Measurements from ENCODE around the gene OCIAD2.
"Not testable (repeated sequence)": the region's sequence is repeated elsewhere in the genome, so short reads cannot be mapped to it uniquely, and the experiment has no call there.

Gene OCIAD2

DNA sequence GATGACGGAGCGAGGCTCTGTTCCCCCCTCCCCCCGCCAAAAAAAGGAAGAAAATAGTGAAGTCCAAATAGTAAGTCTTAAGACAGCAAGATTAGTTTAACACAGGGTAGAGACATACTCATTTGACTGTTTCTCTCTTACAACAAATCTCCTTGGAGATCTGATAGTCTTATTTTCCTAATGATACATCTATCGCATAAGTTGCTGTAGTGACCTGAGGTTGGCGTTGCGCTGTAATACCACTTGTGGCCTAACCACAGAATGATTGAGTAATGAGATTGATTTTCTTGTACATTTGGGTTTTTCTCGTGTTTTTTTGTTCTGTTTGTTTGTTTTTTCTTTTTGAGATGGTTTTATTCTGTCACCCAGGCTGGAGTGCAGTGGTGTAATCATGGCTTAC, 48.4 kb downstream of the OCIAD2 start:
- DNase-seq = no peak
- Mint-ChIP-seq H3K4me1 (no peaks in the 10 kb centered on the region), H3K9me3 (no peaks in the 10 kb centered on the region), H3K4me3 (no peak overlapping the region), H3K36me3 (ENCODE audit: low read depth) (peaks cover 62% of the 10 kb centered on the region), H3K27me3 (ENCODE audit: low read depth, poor library complexity) (no peaks in the 10 kb centered on the region), H3K27ac (peak overlapping the region; percentile 64)
- TF ChIP-seq CTCF (IDR thresholded peaks at IDR 0.05) = no peak

DNA sequence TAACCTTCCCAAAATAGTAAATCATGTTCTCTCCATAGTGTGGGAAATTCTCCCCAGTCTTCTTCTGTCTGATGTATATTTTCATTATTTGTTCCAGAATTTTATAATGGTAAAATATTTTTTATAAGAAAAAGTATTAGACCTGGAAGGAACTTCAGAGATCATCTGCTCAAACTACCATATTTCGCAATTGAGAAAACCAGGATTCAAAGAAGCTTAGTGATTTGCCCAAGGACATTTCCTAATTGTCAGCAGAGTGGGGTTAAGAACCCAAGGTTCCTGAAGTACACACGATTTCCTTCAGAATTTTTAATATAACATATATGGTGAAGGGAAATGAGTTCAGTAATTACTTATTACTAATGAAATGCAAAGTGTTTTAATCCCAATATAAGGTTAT, 51.6 kb downstream of the OCIAD2 start:
- no peak overlapping the region for H3K27ac Mint-ChIP-seq
- H3K27me3 Mint-ChIP-seq (ENCODE audit: low read depth, poor library complexity) = no peaks in the 10 kb centered on the region

GRCh38 chr4:48854395-48854683, 52.2 kb downstream of the OCIAD2 start:
- no peaks in the 10 kb centered on the region for H3K9me3 Mint-ChIP-seq
- peaks cover 72% of the 10 kb centered on the region for H3K36me3 Mint-ChIP-seq (ENCODE audit: low read depth)
- DNase-seq = no peak
- peak overlapping the region; percentile 44 for H3K27ac Mint-ChIP-seq
- no peaks in the 10 kb centered on the region for H3K27me3 Mint-ChIP-seq (ENCODE audit: low read depth, poor library complexity)
- no peak overlapping the region for H3K4me3 Mint-ChIP-seq
- no peaks in the 10 kb centered on the region for H3K4me1 Mint-ChIP-seq
- TF ChIP-seq CTCF (IDR thresholded peaks at IDR 0.05) = no peak

More for the DNA sequence above, 51.6 kb downstream of the OCIAD2 start:
- no peak for TF ChIP-seq CTCF (IDR thresholded peaks at IDR 0.05)
- Mint-ChIP-seq H3K4me3 (no peak overlapping the region), H3K36me3 (ENCODE audit: low read depth) (peaks cover 74% of the 10 kb centered on the region), H3K9me3 (no peaks in the 10 kb centered on the region), H3K4me1 (no peaks in the 10 kb centered on the region)
- no peak for DNase-seq

DNA sequence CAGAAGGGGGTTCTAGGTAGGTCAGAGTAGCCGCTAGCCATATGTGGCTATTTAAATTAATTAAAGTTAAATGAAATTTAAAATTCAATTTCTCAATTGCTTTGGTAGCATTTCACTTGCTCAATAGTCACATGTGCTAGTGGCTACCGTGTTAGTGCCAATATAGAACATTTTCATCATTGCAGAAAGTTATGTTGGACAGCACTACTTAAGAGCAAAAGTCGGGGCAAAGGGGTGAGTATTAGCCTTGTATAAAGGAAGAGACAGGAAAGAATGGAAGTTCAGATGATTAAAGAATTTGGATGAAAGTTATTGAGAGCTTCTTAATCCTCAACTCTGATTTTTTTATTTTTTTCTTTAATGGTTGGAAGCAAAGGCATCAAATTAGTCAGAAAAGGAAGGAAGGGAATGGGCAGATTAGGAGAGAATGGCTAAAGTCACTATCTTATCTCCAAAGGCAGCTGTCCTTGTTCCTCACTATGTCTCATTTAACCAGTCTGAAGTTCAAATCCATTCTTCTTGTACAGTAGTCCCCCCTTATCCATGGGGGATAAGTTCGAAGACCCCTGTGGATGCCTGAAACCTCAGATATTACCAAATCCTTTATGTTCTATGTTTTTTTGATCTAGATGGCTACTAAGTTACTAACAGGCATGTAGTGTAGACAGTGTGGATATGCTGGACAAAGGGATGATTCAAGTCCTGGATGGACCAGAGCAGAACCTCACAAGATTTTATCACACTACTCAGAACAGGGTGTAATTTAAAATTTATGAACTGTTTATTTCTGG, 52.8 kb downstream of the OCIAD2 start:
- H3K27me3 Mint-ChIP-seq (ENCODE audit: low read depth, poor library complexity) = no peaks in the 10 kb centered on the region
- no peaks in the 10 kb centered on the region for H3K9me3 Mint-ChIP-seq
- peak overlapping the region; percentile 44 for H3K27ac Mint-ChIP-seq
- DNase-seq = no peak
- no peaks in the 10 kb centered on the region for H3K4me1 Mint-ChIP-seq
- TF ChIP-seq CTCF (IDR thresholded peaks at IDR 0.05) = no peak
- no peak overlapping the region for H3K4me3 Mint-ChIP-seq
- peaks cover 74% of the 10 kb centered on the region for H3K36me3 Mint-ChIP-seq (ENCODE audit: low read depth)

DNA sequence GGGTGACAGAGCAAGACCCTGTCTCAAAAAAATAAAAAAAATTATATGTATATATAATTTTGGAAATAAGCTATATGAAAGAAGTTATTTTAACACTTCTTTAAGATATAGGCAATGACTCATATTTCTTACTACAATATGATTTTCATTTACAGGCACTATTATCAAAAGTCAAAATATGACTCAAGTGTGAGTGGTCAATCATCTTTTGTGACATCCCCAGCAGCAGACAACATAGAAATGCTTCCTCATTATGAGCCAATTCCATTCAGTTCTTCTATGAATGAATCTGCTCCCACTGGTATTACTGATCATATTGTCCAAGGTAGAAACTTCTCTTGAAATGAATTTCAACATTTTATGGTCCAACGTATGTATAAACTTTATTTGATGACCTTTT, 54.9 kb downstream of the OCIAD2 start:
- no peak for TF ChIP-seq CTCF (IDR thresholded peaks at IDR 0.05)
- Mint-ChIP-seq H3K4me1 (no peaks in the 10 kb centered on the region), H3K27me3 (ENCODE audit: low read depth, poor library complexity) (no peaks in the 10 kb centered on the region), H3K36me3 (ENCODE audit: low read depth) (peaks cover 74% of the 10 kb centered on the region), H3K27ac (no peak overlapping the region), H3K9me3 (peaks cover 6% of the 10 kb centered on the region), H3K4me3 (no peak overlapping the region)
- DNase-seq = no peak

- H3K4me1 Mint-ChIP-seq; DNase-seq; H3K27me3 Mint-ChIP-seq (ENCODE audit: low read depth, poor library complexity); H3K27ac Mint-ChIP-seq; H3K9me3 Mint-ChIP-seq; H3K4me3 Mint-ChIP-seq: not testable (repeated sequence)
- H3K36me3 Mint-ChIP-seq (ENCODE audit: low read depth) = peaks cover 88% of the 10 kb centered on the region
Measured at GRCh38 chr4:48848799-48849198, 57.8 kb downstream of the OCIAD2 start.
